Measurements from ENCODE around the gene TFG. TPM values are rescaled to one million over a fixed set of nuclear protein-coding genes. Genes with fewer than 3 reads are reported as not detected.

Gene TFG
- total RNA-seq, 1 donor: 81.4 TPM

DNA sequence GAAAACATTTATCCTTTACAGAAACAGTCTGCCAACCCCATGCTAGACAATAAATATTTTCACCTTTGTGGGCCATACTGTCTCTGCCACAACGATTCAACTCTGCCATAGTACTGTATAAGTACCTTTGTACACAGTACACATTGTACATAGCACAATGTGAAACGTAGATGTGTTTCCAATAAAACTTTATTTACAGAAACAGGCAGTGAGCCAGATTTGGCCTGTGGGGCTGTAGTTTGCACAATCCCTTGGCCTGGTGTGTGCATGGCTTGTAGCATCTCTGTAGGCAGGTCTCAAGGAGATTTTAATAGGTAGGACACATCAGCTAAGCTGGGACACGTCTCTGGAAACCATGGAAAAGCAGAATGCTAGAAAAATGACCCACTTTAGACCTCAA is 74.3 kb downstream of the TFG start:
- TF ChIP-seq, protein P1, sequence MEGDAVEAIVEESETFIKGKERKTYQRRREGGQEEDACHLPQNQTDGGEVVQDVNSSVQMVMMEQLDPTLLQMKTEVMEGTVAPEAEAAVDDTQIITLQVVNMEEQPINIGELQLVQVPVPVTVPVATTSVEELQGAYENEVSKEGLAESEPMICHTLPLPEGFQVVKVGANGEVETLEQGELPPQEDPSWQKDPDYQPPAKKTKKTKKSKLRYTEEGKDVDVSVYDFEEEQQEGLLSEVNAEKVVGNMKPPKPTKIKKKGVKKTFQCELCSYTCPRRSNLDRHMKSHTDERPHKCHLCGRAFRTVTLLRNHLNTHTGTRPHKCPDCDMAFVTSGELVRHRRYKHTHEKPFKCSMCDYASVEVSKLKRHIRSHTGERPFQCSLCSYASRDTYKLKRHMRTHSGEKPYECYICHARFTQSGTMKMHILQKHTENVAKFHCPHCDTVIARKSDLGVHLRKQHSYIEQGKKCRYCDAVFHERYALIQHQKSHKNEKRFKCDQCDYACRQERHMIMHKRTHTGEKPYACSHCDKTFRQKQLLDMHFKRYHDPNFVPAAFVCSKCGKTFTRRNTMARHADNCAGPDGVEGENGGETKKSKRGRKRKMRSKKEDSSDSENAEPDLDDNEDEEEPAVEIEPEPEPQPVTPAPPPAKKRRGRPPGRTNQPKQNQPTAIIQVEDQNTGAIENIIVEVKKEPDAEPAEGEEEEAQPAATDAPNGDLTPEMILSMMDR (IDR thresholded peaks at IDR 0.05; ENCODE audit: extremely low read depth, low read depth, low read length): no peak
- H3K9me3 ChIP-seq (ENCODE audit: low read depth, low read length): peaks cover 2% of the 10 kb centered on the region
- H4K20me1 ChIP-seq (ENCODE audit: insufficient read depth, low read length): no peaks in the 10 kb centered on the region
- peaks cover 33% of the 10 kb centered on the region for H3K4me1 ChIP-seq (ENCODE audit: insufficient read depth, low read length)
- H3K36me3 ChIP-seq (ENCODE audit: insufficient read depth, low read length): peaks cover 41% of the 10 kb centered on the region
- H3K27me3 ChIP-seq (ENCODE audit: insufficient read depth, low read length): no peaks in the 10 kb centered on the region
- no peak overlapping the region for H3K4me2 ChIP-seq (ENCODE audit: insufficient read depth, low read length)
- H3K4me3 ChIP-seq (ENCODE audit: insufficient read depth, low read length): no peak overlapping the region
- no peaks in the 10 kb centered on the region for H3K79me2 ChIP-seq (ENCODE audit: insufficient read depth, low read length)
- H3K27ac ChIP-seq (ENCODE audit: low read depth, low read length): peak overlapping the region; percentile 81
- DNase-seq (ENCODE audit: insufficient read length, low spot score, missing footprints): no peak
- no peak overlapping the region for H2AFZ ChIP-seq (ENCODE audit: low read length)

DNA sequence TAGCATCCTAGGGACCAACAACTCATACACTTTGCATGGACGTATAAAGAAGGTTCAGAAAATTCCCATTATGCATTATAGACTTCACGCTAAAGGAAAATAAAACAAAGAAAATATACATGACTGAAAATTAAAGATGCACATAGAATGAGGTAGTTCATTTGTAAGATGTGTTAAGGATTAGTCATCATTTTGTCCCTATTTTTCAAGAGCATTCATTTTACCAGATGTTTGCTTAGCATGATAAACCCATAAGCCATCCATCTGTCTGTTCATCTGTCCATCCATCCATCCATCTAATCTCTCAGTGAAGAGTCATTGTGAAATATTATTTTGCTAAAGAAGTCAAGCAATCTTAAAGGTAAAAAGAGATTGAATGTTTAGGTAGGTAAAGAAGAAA is 80.3 kb downstream of the TFG start:
- no peak for DNase-seq (ENCODE audit: insufficient read length, low spot score, missing footprints)
- Histone ChIP-seq H3K27ac (ENCODE audit: low read depth, low read length) (no peak overlapping the region), H3K36me3 (ENCODE audit: insufficient read depth, low read length) (peaks cover 58% of the 10 kb centered on the region), H3K79me2 (ENCODE audit: insufficient read depth, low read length) (no peaks in the 10 kb centered on the region), H3K9me3 (ENCODE audit: low read depth, low read length) (peaks cover 2% of the 10 kb centered on the region), H3K27me3 (ENCODE audit: insufficient read depth, low read length) (no peaks in the 10 kb centered on the region), H3K4me2 (ENCODE audit: insufficient read depth, low read length) (no peak overlapping the region), H3K4me1 (ENCODE audit: insufficient read depth, low read length) (no peaks in the 10 kb centered on the region), H4K20me1 (ENCODE audit: insufficient read depth, low read length) (no peaks in the 10 kb centered on the region), H2AFZ (ENCODE audit: low read length) (no peak overlapping the region), H3K4me3 (ENCODE audit: insufficient read depth, low read length) (no peak overlapping the region)
- TF ChIP-seq, protein P1 (IDR thresholded peaks at IDR 0.05; ENCODE audit: extremely low read depth, low read depth, low read length): no peak

DNA sequence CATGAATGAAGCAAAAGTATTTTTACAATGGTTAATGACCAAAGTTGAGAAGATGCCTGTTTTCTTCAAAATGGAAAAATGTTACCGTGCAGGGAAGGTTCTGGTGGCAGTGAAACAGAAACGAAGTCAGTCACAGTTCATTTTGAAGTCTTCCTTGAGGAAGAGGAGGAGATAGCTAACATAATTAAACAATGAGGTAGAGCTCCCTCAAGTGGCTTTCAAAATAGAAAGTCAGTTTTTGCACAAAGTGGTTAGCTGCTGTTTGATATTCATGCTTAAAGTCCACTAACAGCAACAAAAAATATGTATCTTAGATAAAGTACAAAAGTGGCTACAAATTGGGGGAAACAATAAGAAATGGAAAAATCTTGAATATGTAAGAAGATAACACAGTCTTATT is 87.3 kb downstream of the TFG start:
- H2AFZ ChIP-seq (ENCODE audit: low read length): peak overlapping the region; percentile 45
- H3K4me1 ChIP-seq (ENCODE audit: insufficient read depth, low read length): peaks cover 4% of the 10 kb centered on the region
- H4K20me1 ChIP-seq (ENCODE audit: insufficient read depth, low read length): no peaks in the 10 kb centered on the region
- peak overlapping the region; percentile 57 for H3K4me2 ChIP-seq (ENCODE audit: insufficient read depth, low read length)
- H3K4me3 ChIP-seq (ENCODE audit: insufficient read depth, low read length): no peak overlapping the region
- peak overlapping the region; percentile 10 for H3K27ac ChIP-seq (ENCODE audit: low read depth, low read length)
- no peaks in the 10 kb centered on the region for H3K27me3 ChIP-seq (ENCODE audit: insufficient read depth, low read length)
- peaks cover 25% of the 10 kb centered on the region for H3K36me3 ChIP-seq (ENCODE audit: insufficient read depth, low read length)
- TF ChIP-seq, protein P1 (IDR thresholded peaks at IDR 0.05; ENCODE audit: extremely low read depth, low read depth, low read length): peak; percentile 35
- H3K9me3 ChIP-seq (ENCODE audit: low read depth, low read length): no peaks in the 10 kb centered on the region
- H3K79me2 ChIP-seq (ENCODE audit: insufficient read depth, low read length): no peaks in the 10 kb centered on the region
- DNase-seq (ENCODE audit: insufficient read length, low spot score, missing footprints): no peak

DNA sequence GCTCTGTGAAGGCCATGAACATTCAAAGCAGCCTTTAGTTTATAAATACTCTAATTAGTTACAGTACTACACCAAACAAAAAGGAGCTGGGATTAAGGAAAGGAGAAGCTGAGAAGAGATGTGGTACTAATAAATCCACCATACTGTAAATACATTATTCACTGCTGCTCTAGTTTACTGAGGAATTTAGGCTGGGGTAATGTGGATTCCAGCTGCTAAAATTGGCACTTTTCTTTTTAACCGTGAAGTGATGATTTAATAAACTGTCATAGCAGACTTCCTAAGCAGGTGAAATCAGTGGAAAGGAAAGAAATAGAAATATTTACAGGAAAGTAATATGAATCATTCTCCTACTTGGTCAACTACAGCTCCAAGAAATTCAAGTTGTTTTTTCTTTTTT is 88.7 kb downstream of the TFG start:
- Histone ChIP-seq H3K4me1 (ENCODE audit: insufficient read depth, low read length) (peaks cover 4% of the 10 kb centered on the region), H3K36me3 (ENCODE audit: insufficient read depth, low read length) (peaks cover 15% of the 10 kb centered on the region), H3K9me3 (ENCODE audit: low read depth, low read length) (no peaks in the 10 kb centered on the region), H4K20me1 (ENCODE audit: insufficient read depth, low read length) (no peaks in the 10 kb centered on the region), H3K27me3 (ENCODE audit: insufficient read depth, low read length) (no peaks in the 10 kb centered on the region), H3K27ac (ENCODE audit: low read depth, low read length) (peak overlapping the region; percentile 32), H2AFZ (ENCODE audit: low read length) (no peak overlapping the region), H3K4me3 (ENCODE audit: insufficient read depth, low read length) (no peak overlapping the region), H3K79me2 (ENCODE audit: insufficient read depth, low read length) (no peaks in the 10 kb centered on the region), H3K4me2 (ENCODE audit: insufficient read depth, low read length) (no peak overlapping the region)
- TF ChIP-seq, protein P1 (IDR thresholded peaks at IDR 0.05; ENCODE audit: extremely low read depth, low read depth, low read length): no peak
- DNase-seq (ENCODE audit: insufficient read length, low spot score, missing footprints): no peak

Other genes with a start within 250 kb of the TFG start
- gene TMEM45A, start 216.9 kb upstream of the TFG start, total RNA-seq: 35.5 and 41.0 TPM in 2 replicates
- gene ADGRG7, start 99.9 kb upstream of the TFG start, total RNA-seq: not detected in 2 replicates

Measured in osteoblast (primary cell).